CD4-positive, alpha-beta memory T cell (primary cell): ENCODE measurements around the gene KHSRP. TPM values are rescaled to one million over a fixed set of nuclear protein-coding genes. Genes with fewer than 3 reads are reported as not detected.

ENCODE experiments used
- CTCF ChIA-PET: fragments of 350-600 bp; sonication (Branson Sonifier 250); formaldehyde crosslinking; loops from one replicate; lab custom pipeline; 2021; ENCODE audit warnings: inconsistent platforms; ENCODE audit not compliant: partially characterized antibody; lab: Charles Lee
- POLR2A ChIA-PET: fragments of 350-600 bp; sonication (Branson Sonifier 250); formaldehyde crosslinking; loops from one replicate; lab custom pipeline; 2021; ENCODE audit not compliant: partially characterized antibody; lab: Charles Lee
- DNase-seq, 5 donors: peaks; one replicate each; pipeline versions ENCODE4 v3.0.0 to v3.0.0-alpha.2; 2020 to 2022; ENCODE audit warnings: mixed read lengths in 1 of 5
- H3K27ac ChIP-seq: one replicate; pipeline ENCODE4 v1.7.0; 2013; ENCODE audit warnings: low read depth, low read length
- H3K27me3 ChIP-seq: 2 replicates; pipeline ENCODE4 v1.7.0; 2013; ENCODE audit warnings: mild to moderate bottlenecking, low read length, moderate library complexity; ENCODE audit not compliant: insufficient read depth
- H3K36me3 ChIP-seq: 2 replicates; pipeline ENCODE4 v1.7.0; 2013; ENCODE audit warnings: mild to moderate bottlenecking, low read length, moderate library complexity; ENCODE audit not compliant: insufficient read depth
- H3K4me1 ChIP-seq: 2 replicates; pipeline ENCODE4 v1.7.0; 2013; ENCODE audit warnings: mild to moderate bottlenecking, low read length, moderate library complexity; ENCODE audit not compliant: insufficient read depth
- H3K4me3 ChIP-seq, 2 donors: one replicate each; pipeline ENCODE4 v1.7.0; 2013; ENCODE audit warnings: low read length in 2 of 2, mild to moderate bottlenecking in 1 of 2
- H3K9me3 ChIP-seq, 2 donors: one replicate each; pipeline ENCODE4 v1.7.0; 2013; ENCODE audit warnings: low read length in 2 of 2, control low read depth in 1 of 2; ENCODE audit not compliant: control insufficient read depth in 1 of 2
- H3K27ac Mint-ChIP-seq, 7 donors: one replicate each; pipeline ENCODE4 v1.8.0; 2020 to 2021; ENCODE audit warnings: mixed read lengths in 7 of 7, mild to moderate bottlenecking in 6 of 7, inconsistent platforms in 3 of 7, moderate library complexity in 3 of 7
- H3K27me3 Mint-ChIP-seq, 2 donors: one replicate each; pipeline ENCODE4 v1.8.0; 2020 to 2021; ENCODE audit warnings: mixed read lengths in 2 of 2
- H3K36me3 Mint-ChIP-seq, 2 donors: one replicate each; pipeline ENCODE4 v1.8.0; 2020 to 2021; ENCODE audit warnings: mixed read lengths in 2 of 2, inconsistent platforms in 1 of 2, mild to moderate bottlenecking in 1 of 2
- H3K4me1 Mint-ChIP-seq, 4 donors: one replicate each; pipeline ENCODE4 v1.8.0; 2020 to 2021; ENCODE audit warnings: mixed read lengths in 4 of 4, mild to moderate bottlenecking in 1 of 4
- H3K4me3 Mint-ChIP-seq, 8 donors: one replicate each; pipeline ENCODE4 v1.8.0; 2020 to 2021; ENCODE audit warnings: mixed read lengths in 8 of 8, mild to moderate bottlenecking in 7 of 8, moderate library complexity in 6 of 8, inconsistent platforms in 3 of 8
- H3K9me3 Mint-ChIP-seq, 8 donors: one replicate each; pipeline ENCODE4 v1.8.0; 2020 to 2021; ENCODE audit warnings: mixed read lengths in 8 of 8, mild to moderate bottlenecking in 5 of 8, inconsistent platforms in 3 of 8, moderate library complexity in 1 of 8
- intact Hi-C: fragments of 100-400 bp; cut with micrococcal nuclease; formaldehyde crosslinking; loops from one replicate; pipeline ENCODE4 v1.15.1; 2023
- polyA plus RNA-seq, 2 donors: library from polyadenylated mRNA; unstranded; fragments of 300-500 nt; fragmentation: Illumina TruSeq; gene quantifications; one replicate each; pipeline ENCODE4 v1.2.3, GENCODE V29; 2021
- total RNA-seq, 2 experiments: library from RNA; stranded (reverse); gene quantifications; one replicate each; pipeline ENCODE4 v1.2.3, GENCODE V29; 2021

The KHSRP gene
- total and polyA plus RNA-seq, 4 experiments from 2014 or later, result 4.3 to 169 (median 96.7) TPM

- no peak overlapping the region for H3K4me3 Mint-ChIP-seq
- H3K27me3 Mint-ChIP-seq, result no peaks in the 10 kb centered on the region
- peaks cover 0 to 1% (median 0%) of the 10 kb centered on the region in 4 donors for H3K4me1 Mint-ChIP-seq
- H3K9me3 Mint-ChIP-seq, result peaks cover 0 to 22% (median 4%) of the 10 kb centered on the region in 8 donors
- DNase-seq, result no peak
- Histone ChIP-seq H3K9me3 (peaks cover 0 to 18% of the 10 kb centered on the region in 2 donors), H3K4me3 (no peak overlapping the region), H3K4me1 (no peaks in the 10 kb centered on the region), H3K27ac (no peak overlapping the region), H3K36me3 (peaks cover 14% of the 10 kb centered on the region), H3K27me3 (no peaks in the 10 kb centered on the region)
- ChIA-PET POLR2A (no interaction called here), CTCF (no interaction called here)
- H3K36me3 Mint-ChIP-seq, result peaks cover 30 to 46% of the 10 kb centered on the region in 2 donors
- intact Hi-C loops, result no loop called here
- no peak overlapping the region for H3K27ac Mint-ChIP-seq
Measured at GRCh38 chr19:6452223-6452614, 27.6 kb upstream of the KHSRP start.

GRCh38 chr19:6451583-6452222 lies 27.1 kb upstream of the KHSRP start:
- ChIA-PET POLR2A (no interaction called here), CTCF (no interaction called here)
- Histone ChIP-seq H3K4me1 (no peaks in the 10 kb centered on the region), H3K27me3 (no peaks in the 10 kb centered on the region), H3K27ac (no peak overlapping the region), H3K4me3 (no peak overlapping the region), H3K36me3 (peaks cover 14% of the 10 kb centered on the region), H3K9me3 (peaks cover 0 to 18% of the 10 kb centered on the region in 2 donors)
- Mint-ChIP-seq H3K27ac (no peak overlapping the region), H3K36me3 (peaks cover 32 to 51% of the 10 kb centered on the region in 2 donors), H3K4me3 (no peak overlapping the region), H3K9me3 (peaks cover 0 to 22% (median 4%) of the 10 kb centered on the region in 8 donors), H3K27me3 (no peaks in the 10 kb centered on the region), H3K4me1 (peaks cover 0 to 1% (median 0%) of the 10 kb centered on the region in 4 donors)
- intact Hi-C loops, result no loop called here
- DNase-seq, result no peak

GRCh38 chr19:6450166-6450565 lies 25.6 kb upstream of the KHSRP start:
- peaks cover 32 to 50% of the 10 kb centered on the region in 2 donors for H3K36me3 Mint-ChIP-seq
- H3K4me1 ChIP-seq, result no peaks in the 10 kb centered on the region
- H3K4me3 Mint-ChIP-seq, result no peak overlapping the region
- ChIA-PET CTCF (no interaction called here), POLR2A (no interaction called here)
- peaks cover 0 to 1% (median 0%) of the 10 kb centered on the region in 4 donors for H3K4me1 Mint-ChIP-seq
- intact Hi-C loops, result no loop called here
- H3K27me3 ChIP-seq, result no peaks in the 10 kb centered on the region
- H3K36me3 ChIP-seq, result peaks cover 11% of the 10 kb centered on the region
- peaks cover 0 to 16% of the 10 kb centered on the region in 2 donors for H3K9me3 ChIP-seq
- no peaks in the 10 kb centered on the region for H3K27me3 Mint-ChIP-seq
- no peak overlapping the region for H3K4me3 ChIP-seq
- peaks cover 0 to 14% (median 4%) of the 10 kb centered on the region in 8 donors for H3K9me3 Mint-ChIP-seq
- no peak overlapping the region for H3K27ac ChIP-seq
- no peak for DNase-seq
- no peak overlapping the region for H3K27ac Mint-ChIP-seq

GRCh38 chr19:6448045-6448444 lies 23.4 kb upstream of the KHSRP start:
- Histone ChIP-seq H3K27ac (no peak overlapping the region), H3K4me1 (no peaks in the 10 kb centered on the region), H3K4me3 (no peak overlapping the region), H3K27me3 (no peaks in the 10 kb centered on the region), H3K36me3 (no peaks in the 10 kb centered on the region), H3K9me3 (no peaks in the 10 kb centered on the region)
- no peaks in the 10 kb centered on the region for H3K27me3 Mint-ChIP-seq
- peaks cover 17 to 35% of the 10 kb centered on the region in 2 donors for H3K36me3 Mint-ChIP-seq
- POLR2A ChIA-PET, result no interaction called here
- H3K27ac Mint-ChIP-seq, result no peak overlapping the region
- no peak overlapping the region for H3K4me3 Mint-ChIP-seq
- no peaks in the 10 kb centered on the region for H3K9me3 Mint-ChIP-seq
- intact Hi-C loops, result no loop called here
- no peak for DNase-seq
- H3K4me1 Mint-ChIP-seq, result peaks cover 0 to 1% (median 0%) of the 10 kb centered on the region in 4 donors
- CTCF ChIA-PET, result no interaction called here

- Mint-ChIP-seq H3K27me3 (no peaks in the 10 kb centered on the region), H3K4me1 (peaks cover 0 to 1% (median 0%) of the 10 kb centered on the region in 4 donors), H3K9me3 (no peaks in the 10 kb centered on the region), H3K27ac (no peak overlapping the region), H3K36me3 (peaks cover 12 to 22% of the 10 kb centered on the region in 2 donors), H3K4me3 (peak overlapping the region in 1 of 8 donors; percentile 12)
- no peak for DNase-seq
- no peaks in the 10 kb centered on the region for H3K4me1 ChIP-seq
- no peak overlapping the region for H3K27ac ChIP-seq
- no peak overlapping the region for H3K4me3 ChIP-seq
- no peaks in the 10 kb centered on the region for H3K9me3 ChIP-seq
- CTCF ChIA-PET, result no interaction called here
- H3K36me3 ChIP-seq, result no peaks in the 10 kb centered on the region
- H3K27me3 ChIP-seq, result no peaks in the 10 kb centered on the region
- POLR2A ChIA-PET, result no interaction called here
- intact Hi-C loops, result no loop called here
Measured at GRCh38 chr19:6446452-6446851, 21.8 kb upstream of the KHSRP start.

- no peak overlapping the region for H3K4me3 ChIP-seq
- Mint-ChIP-seq H3K27ac (no peak overlapping the region), H3K4me3 (no peak overlapping the region), H3K4me1 (no peaks in the 10 kb centered on the region), H3K9me3 (no peaks in the 10 kb centered on the region), H3K36me3 (peaks cover 9 to 18% of the 10 kb centered on the region in 2 donors), H3K27me3 (no peaks in the 10 kb centered on the region)
- intact Hi-C loops, result no loop called here
- no peak for DNase-seq
- ChIA-PET CTCF (no interaction called here), POLR2A (no interaction called here)
- no peak overlapping the region for H3K27ac ChIP-seq
- H3K4me1 ChIP-seq, result no peaks in the 10 kb centered on the region
- H3K27me3 ChIP-seq, result no peaks in the 10 kb centered on the region
- H3K9me3 ChIP-seq, result no peaks in the 10 kb centered on the region
- no peaks in the 10 kb centered on the region for H3K36me3 ChIP-seq
Measured at GRCh38 chr19:6443986-6444385, 19.4 kb upstream of the KHSRP start.

GRCh38 chr19:6442087-6442688 lies 17.6 kb upstream of the KHSRP start:
- ChIA-PET CTCF (no interaction called here), POLR2A (no interaction called here)
- H3K36me3 Mint-ChIP-seq, result peaks cover 9 to 17% of the 10 kb centered on the region in 2 donors
- Histone ChIP-seq H3K27ac (no peak overlapping the region), H3K4me1 (no peaks in the 10 kb centered on the region), H3K9me3 (no peaks in the 10 kb centered on the region), H3K27me3 (no peaks in the 10 kb centered on the region), H3K4me3 (no peak overlapping the region), H3K36me3 (no peaks in the 10 kb centered on the region)
- H3K4me1 Mint-ChIP-seq, result no peaks in the 10 kb centered on the region
- H3K9me3 Mint-ChIP-seq, result no peaks in the 10 kb centered on the region
- intact Hi-C loops, result no loop called here
- no peaks in the 10 kb centered on the region for H3K27me3 Mint-ChIP-seq
- DNase-seq, result peak in 1 of 5 donors; percentile 10
- no peak overlapping the region for H3K4me3 Mint-ChIP-seq
- no peak overlapping the region for H3K27ac Mint-ChIP-seq
